Smooth muscle cell of the umbilical artery (primary cell): ENCODE results near the gene UGDH. TPM values are rescaled to one million over a fixed set of nuclear protein-coding genes. Genes with fewer than 3 reads are reported as not detected.

ENCODE experiments used
- total RNA-seq: library from RNA; depleted of rRNA; stranded (reverse); fragments of >200 nt; gene quantifications from 2 replicates; pipeline ENCODE4 v1.2.3, GENCODE V29; 2014

Gene UGDH
- total RNA-seq: 238 and 258 TPM in 2 replicates

DNA sequence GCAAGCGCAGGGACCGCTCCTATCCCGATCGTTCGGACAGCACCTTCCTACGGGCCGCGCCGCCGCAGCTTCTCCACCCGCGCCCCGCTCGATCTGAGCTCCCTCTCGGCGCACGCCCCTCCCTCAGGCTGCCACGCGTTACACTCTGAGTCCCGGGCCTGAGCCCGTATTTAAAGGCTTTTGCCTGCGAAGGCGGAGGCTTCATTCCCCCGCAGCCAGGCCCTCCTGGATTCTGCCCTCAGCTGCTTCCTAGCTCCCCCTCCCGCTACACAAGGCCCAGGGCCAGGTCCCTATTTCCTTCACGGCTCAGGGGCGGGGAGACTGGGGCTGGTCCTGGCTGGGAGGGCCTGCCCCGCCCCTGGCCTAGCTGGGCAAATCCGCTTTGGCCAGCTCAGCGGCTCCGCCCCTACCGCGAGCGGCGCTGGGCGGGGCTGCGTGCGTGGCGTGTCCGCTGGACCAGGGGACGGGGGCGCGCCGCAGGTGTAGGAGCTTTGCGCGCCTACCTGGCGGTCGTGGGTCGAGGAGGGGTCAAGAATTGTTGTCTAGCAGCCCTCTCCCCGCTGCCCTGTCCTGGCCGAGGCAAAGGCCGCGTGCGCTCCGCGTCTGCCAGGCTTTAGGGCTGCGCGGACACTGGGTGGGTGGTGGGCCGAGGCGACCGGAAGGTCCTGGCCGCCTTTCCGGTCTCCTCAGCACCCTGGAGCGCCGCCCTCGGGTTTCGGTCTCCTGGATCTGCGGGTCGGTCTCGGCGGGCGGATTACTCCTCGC is at the start of gene UGDH:
Gene UGDH (minus strand): TSS at position 144 of the 765 bp plus-strand sequence. CDS start 5,927 bp downstream, outside the sequence.

DNA sequence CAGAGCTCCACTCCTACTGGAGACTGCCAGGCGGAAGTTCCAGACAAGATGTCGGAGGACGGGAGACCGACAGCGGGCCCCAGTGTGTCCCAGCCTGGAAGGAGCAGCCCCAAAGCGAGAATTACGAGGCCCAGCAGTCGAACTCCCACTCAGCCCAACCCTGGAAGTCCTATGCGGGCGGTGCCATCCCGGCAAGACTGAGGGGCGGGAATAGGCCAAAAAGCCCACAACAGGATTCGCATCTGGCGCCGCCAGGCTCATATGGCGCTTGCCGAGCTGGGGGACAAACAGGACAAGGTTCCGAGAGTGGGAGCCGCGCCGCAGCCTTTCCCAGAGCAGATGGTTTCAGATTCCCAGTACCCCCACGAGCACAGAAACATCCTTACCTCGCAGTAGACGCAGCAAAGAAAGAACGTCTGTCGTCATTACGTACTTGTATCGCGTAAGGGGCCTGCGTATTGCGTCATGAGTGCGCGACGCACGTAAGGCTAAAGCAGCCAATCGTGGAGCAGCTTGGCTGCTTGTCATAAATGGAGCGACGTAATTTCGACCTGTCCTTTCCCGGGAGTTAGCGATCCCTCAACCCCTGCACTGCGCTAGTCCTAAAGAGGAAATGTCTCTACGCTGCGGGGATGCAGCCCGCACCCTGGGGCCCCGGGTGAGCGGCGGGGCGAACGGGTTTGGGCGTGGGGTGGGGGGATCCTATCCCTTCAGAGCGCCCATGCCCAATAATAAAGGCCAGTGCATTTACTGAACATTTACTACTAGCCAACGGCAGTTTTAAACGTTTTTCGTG is 68.5 kb downstream of the UGDH start, which contains the start of the genes LIAS and RPL9:
Gene LIAS (plus strand): TSS at position 552 of the 796 bp plus-strand sequence. CDS start 62 bp downstream, at position 614.
Gene RPL9 (minus strand): TSS at position 418 of the 796 bp plus-strand sequence. CDS start 483 bp downstream, outside the sequence.

Other genes starting within 250 kb of the UGDH start
- gene RFC1, start 161.1 kb downstream of the UGDH start, total RNA-seq: 41.6 and 58.8 TPM in 2 replicates
- not detected in 2 replicates for gene KLB, start 120.5 kb downstream of the UGDH start, total RNA-seq
- gene RPL9, start 68.5 kb downstream of the UGDH start, total RNA-seq: 816 and 2,873 TPM in 2 replicates
- 5.4 and 6.2 TPM in 2 replicates for gene LIAS, start 68.4 kb downstream of the UGDH start, total RNA-seq
- 40.4 and 44.0 TPM in 2 replicates for gene SMIM14, start 111.4 kb upstream of the UGDH start, total RNA-seq
- 17.2 and 29.8 TPM in 2 replicates for gene UBE2K, start 170.7 kb upstream of the UGDH start, total RNA-seq